ENCODE results near the gene NFX1. TPM values are rescaled to one million over a fixed set of nuclear protein-coding genes. Genes with fewer than 3 reads are reported as not detected.

Gene NFX1
- total and polyA plus RNA-seq, 9 of the 15 experiments (the other 6 are each of a cell fraction or from before 2014, with no cell fraction given), result 8.8 to 38.9 (median 26.8) TPM

DNA sequence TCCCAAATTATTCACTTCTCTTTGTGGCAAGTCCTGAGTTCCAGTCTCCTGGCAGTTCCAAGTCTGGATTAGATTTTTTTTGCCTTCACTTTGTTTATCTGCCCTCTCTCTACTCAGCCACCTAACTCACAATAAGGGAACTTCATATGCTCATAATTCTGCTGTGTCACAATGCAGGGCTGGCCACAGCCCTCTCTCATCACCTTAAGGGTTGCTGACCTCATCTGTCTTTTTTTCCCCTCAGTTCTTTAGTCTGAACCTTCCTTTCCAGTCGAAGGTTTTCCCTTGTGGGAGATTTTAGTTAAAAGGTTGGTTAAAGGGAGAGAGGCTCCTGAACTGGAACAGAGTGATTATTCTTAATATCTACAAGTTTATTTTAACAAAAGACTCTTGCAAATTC, 29.9 kb upstream of the NFX1 start (continued):
- TF ChIP-seq, protein P1, sequence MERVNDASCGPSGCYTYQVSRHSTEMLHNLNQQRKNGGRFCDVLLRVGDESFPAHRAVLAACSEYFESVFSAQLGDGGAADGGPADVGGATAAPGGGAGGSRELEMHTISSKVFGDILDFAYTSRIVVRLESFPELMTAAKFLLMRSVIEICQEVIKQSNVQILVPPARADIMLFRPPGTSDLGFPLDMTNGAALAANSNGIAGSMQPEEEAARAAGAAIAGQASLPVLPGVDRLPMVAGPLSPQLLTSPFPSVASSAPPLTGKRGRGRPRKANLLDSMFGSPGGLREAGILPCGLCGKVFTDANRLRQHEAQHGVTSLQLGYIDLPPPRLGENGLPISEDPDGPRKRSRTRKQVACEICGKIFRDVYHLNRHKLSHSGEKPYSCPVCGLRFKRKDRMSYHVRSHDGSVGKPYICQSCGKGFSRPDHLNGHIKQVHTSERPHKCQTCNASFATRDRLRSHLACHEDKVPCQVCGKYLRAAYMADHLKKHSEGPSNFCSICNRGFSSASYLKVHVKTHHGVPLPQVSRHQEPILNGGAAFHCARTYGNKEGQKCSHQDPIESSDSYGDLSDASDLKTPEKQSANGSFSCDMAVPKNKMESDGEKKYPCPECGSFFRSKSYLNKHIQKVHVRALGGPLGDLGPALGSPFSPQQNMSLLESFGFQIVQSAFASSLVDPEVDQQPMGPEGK (CRISPR knock-in tag; IDR thresholded peaks at IDR 0.05; ENCODE audit: borderline replicate concordance), result no peak
- TF ChIP-seq, protein P2, sequence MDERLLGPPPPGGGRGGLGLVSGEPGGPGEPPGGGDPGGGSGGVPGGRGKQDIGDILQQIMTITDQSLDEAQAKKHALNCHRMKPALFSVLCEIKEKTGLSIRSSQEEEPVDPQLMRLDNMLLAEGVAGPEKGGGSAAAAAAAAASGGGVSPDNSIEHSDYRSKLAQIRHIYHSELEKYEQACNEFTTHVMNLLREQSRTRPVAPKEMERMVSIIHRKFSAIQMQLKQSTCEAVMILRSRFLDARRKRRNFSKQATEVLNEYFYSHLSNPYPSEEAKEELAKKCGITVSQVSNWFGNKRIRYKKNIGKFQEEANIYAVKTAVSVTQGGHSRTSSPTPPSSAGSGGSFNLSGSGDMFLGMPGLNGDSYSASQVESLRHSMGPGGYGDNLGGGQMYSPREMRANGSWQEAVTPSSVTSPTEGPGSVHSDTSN (CRISPR knock-in tag; IDR thresholded peaks at IDR 0.05; ENCODE audit: low read depth), result no peak
- TF ChIP-seq, protein P2 (tag; conservative IDR thresholded peaks at IDR 0.05; ENCODE audit: low read depth), result peak; percentile 72
- TF ChIP-seq MEIS2 (IDR thresholded peaks at IDR 0.05; ENCODE audit: partially characterized antibody), result peak; percentile 84
- TF ChIP-seq, protein P3, sequence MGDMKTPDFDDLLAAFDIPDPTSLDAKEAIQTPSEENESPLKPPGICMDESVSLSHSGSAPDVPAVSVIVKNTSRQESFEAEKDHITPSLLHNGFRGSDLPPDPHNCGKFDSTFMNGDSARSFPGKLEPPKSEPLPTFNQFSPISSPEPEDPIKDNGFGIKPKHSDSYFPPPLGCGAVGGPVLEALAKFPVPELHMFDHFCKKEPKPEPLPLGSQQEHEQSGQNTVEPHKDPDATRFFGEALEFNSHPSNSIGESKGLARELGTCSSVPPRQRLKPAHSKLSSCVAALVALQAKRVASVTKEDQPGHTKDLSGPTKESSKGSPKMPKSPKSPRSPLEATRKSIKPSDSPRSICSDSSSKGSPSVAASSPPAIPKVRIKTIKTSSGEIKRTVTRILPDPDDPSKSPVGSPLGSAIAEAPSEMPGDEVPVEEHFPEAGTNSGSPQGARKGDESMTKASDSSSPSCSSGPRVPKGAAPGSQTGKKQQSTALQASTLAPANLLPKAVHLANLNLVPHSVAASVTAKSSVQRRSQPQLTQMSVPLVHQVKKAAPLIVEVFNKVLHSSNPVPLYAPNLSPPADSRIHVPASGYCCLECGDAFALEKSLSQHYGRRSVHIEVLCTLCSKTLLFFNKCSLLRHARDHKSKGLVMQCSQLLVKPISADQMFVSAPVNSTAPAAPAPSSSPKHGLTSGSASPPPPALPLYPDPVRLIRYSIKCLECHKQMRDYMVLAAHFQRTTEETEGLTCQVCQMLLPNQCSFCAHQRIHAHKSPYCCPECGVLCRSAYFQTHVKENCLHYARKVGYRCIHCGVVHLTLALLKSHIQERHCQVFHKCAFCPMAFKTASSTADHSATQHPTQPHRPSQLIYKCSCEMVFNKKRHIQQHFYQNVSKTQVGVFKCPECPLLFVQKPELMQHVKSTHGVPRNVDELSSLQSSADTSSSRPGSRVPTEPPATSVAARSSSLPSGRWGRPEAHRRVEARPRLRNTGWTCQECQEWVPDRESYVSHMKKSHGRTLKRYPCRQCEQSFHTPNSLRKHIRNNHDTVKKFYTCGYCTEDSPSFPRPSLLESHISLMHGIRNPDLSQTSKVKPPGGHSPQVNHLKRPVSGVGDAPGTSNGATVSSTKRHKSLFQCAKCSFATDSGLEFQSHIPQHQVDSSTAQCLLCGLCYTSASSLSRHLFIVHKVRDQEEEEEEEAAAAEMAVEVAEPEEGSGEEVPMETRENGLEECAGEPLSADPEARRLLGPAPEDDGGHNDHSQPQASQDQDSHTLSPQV (IDR thresholded peaks at IDR 0.05), result peak; percentile 7; the same call in 1 of the 2 replicates

Measured in K562 (cell line).